GM12873 (cell line): ENCODE data around the gene ERGIC1.

Experiments
- CTCF ChIP-seq: IDR thresholded peaks from 2 replicates; pipeline ENCODE4 v1.5.1; 2012; ENCODE audit warnings: low read depth, mild to moderate bottlenecking, moderate library complexity, low read length, control low read depth; ENCODE audit not compliant: insufficient read depth; ENCODE audit errors: missing control alignments

ERGIC1 gene

GRCh38 chr5:172990776-172991175 is 156.7 kb downstream of the ERGIC1 start:
- TF ChIP-seq CTCF: no peak

- TF ChIP-seq CTCF: no peak
Observed at GRCh38 chr5:172994405-172994804, 160.4 kb downstream of the ERGIC1 start.

- no peak for TF ChIP-seq CTCF
Observed at GRCh38 chr5:172999372-172999973, 165.4 kb downstream of the ERGIC1 start.

GRCh38 chr5:172999974-173000373 is 165.9 kb downstream of the ERGIC1 start:
- no peak for TF ChIP-seq CTCF

- no peak for TF ChIP-seq CTCF
Observed at GRCh38 chr5:173001229-173001841, 167.3 kb downstream of the ERGIC1 start.
